PC-3 (cell line): ENCODE measurements around the gene CDH4. TPM values are rescaled to one million over a fixed set of nuclear protein-coding genes. Genes with fewer than 3 reads are reported as not detected.

Experiments used
- ATAC-seq: fragments of 200-7000 bp; cut with Tn5 transposase; 2 replicates; pipeline ENCODE4 v1.9.1; 2020; ENCODE audit warnings: mild to moderate bottlenecking, moderate library complexity
- BruUV-seq: library from RNA; stranded (reverse); fragments of 400-500 nt; replicated peaks from 2 replicates; lab custom pipeline; 2021; lab: Mats Ljungman, UMichigan
- CTCF ChIA-PET: fragments of 300-600 bp; sonication (Branson Sonifier 250); formaldehyde crosslinking; loops from one replicate; lab custom pipeline; 2022; ENCODE audit warnings: antibody characterized with exemption; lab: Charles Lee
- POLR2A ChIA-PET: fragments of 300-600 bp; sonication (Branson Sonifier 250); formaldehyde crosslinking; loops from one replicate; lab custom pipeline; 2022; ENCODE audit warnings: antibody characterized with exemption; ENCODE audit not compliant: unreplicated experiment; lab: Charles Lee
- DNase-seq: peaks from one replicate; pipeline ENCODE4 v3.0.0-alpha.2; 2015
- H2AFZ ChIP-seq: fragments of 300-600 bp; sonication (generic); 2 replicates; pipeline ENCODE4 v1.6.0; 2016; ENCODE audit warnings: antibody characterized with exemption, low read length
- H3F3A ChIP-seq: fragments of 300-600 bp; sonication (generic); one replicate; pipeline ENCODE4 v1.6.0; 2017; ENCODE audit warnings: antibody characterized with exemption, low read length, control low read depth, mild to moderate bottlenecking; ENCODE audit not compliant: unreplicated experiment
- H3K27ac ChIP-seq: fragments of 300-600 bp; sonication (generic); 2 replicates; pipeline ENCODE4 v1.5.1; 2016; ENCODE audit warnings: mild to moderate bottlenecking, low read length
- H3K27me3 ChIP-seq: fragments of 300-600 bp; sonication (generic); 2 replicates; pipeline ENCODE4 v1.6.1; 2016; ENCODE audit warnings: low read length, mixed read lengths
- H3K36me3 ChIP-seq: fragments of 300-600 bp; sonication (generic); 2 replicates; pipeline ENCODE4 v1.6.1; 2016; ENCODE audit warnings: low read depth, mixed run types, low read length, mixed read lengths
- H3K4me1 ChIP-seq: fragments of 300-600 bp; sonication (generic); 2 replicates; pipeline ENCODE4 v1.5.1; 2016; ENCODE audit warnings: low read length; ENCODE audit not compliant: insufficient read depth
- H3K4me2 ChIP-seq: fragments of 300-600 bp; sonication (generic); 2 replicates; pipeline ENCODE4 v1.6.0; 2016; ENCODE audit warnings: low read length
- H3K4me3 ChIP-seq: fragments of 300-600 bp; sonication (generic); 2 replicates; pipeline ENCODE4 v1.5.1; 2016; ENCODE audit warnings: mild to moderate bottlenecking, low read length, mixed read lengths
- H3K79me2 ChIP-seq: fragments of 300-600 bp; sonication (generic); 2 replicates; pipeline ENCODE4 v1.6.1; 2017; ENCODE audit warnings: low read length, mixed read lengths
- H3K9ac ChIP-seq: fragments of 300-600 bp; sonication (generic); 2 replicates; pipeline ENCODE4 v1.6.0; 2016; ENCODE audit warnings: mild to moderate bottlenecking, low read length
- H3K9me2 ChIP-seq: fragments of 300-600 bp; sonication (generic); replicated peaks from 2 replicates; pipeline ENCODE4 v1.6.1; 2016; ENCODE audit warnings: mixed run types, low read length, mixed read lengths
- H3K9me3 ChIP-seq: fragments of 300-600 bp; sonication (generic); 2 replicates; pipeline ENCODE4 v1.6.1; 2016; ENCODE audit warnings: low read length, mixed read lengths
- H4K20me1 ChIP-seq: fragments of 300-600 bp; sonication (generic); 2 replicates; pipeline ENCODE4 v1.6.1; 2016; ENCODE audit warnings: low read length, mixed read lengths
- CTCF ChIP-seq: fragments of 300-600 bp; sonication (generic); conservative IDR thresholded peaks from 2 replicates; pipeline ENCODE4 v1.5.1; 2017; ENCODE audit warnings: antibody characterized with exemption, low read depth, mild to moderate bottlenecking, low read length
- EZH2 ChIP-seq: fragments of 300-600 bp; sonication (generic); IDR thresholded peaks from one replicate; pipeline ENCODE4 v1.6.1; 2017; ENCODE audit warnings: antibody characterized with exemption, mild to moderate bottlenecking, low read length; ENCODE audit not compliant: unreplicated experiment
- EZH2phosphoT487 ChIP-seq: fragments of 300-600 bp; sonication (generic); IDR thresholded peaks from 2 replicates; pipeline ENCODE4 v1.6.1; 2018; ENCODE audit warnings: mild to moderate bottlenecking, antibody characterized with exemption, low read length, borderline replicate concordance
- intact Hi-C: fragments of 100-400 bp; cut with micrococcal nuclease; formaldehyde crosslinking; loops from 2 replicates; pipeline ENCODE4 v1.9.0; 2023
- total RNA-seq: library from RNA; depleted of rRNA; stranded (reverse); fragments of >200 nt; gene quantifications from 2 replicates; pipeline ENCODE4 v1.2.3, GENCODE V29; 2014

The CDH4 gene
- total RNA-seq, 1 experiment from 2014 or later = not detected

- H2AFZ ChIP-seq = no peak overlapping the region
- no peaks in the 10 kb centered on the region for H3K4me1 ChIP-seq
- H3K4me3 ChIP-seq = no peak overlapping the region
- H3K9ac ChIP-seq = no peak overlapping the region
- DNase-seq (no peak), ATAC-seq (no peak)
- ChIA-PET POLR2A (no interaction called here), CTCF (no interaction called here)
- no peaks in the 10 kb centered on the region for H3K36me3 ChIP-seq
- no peaks in the 10 kb centered on the region for H3K79me2 ChIP-seq
- TF ChIP-seq EZH2phosphoT487 = no peak
- no peak for TF ChIP-seq EZH2
- no peak for TF ChIP-seq CTCF
- H3K4me2 ChIP-seq = no peak overlapping the region
- intact Hi-C loops = no loop called here
- H4K20me1 ChIP-seq = no peaks in the 10 kb centered on the region
- BruUV-seq = no TSS peak
- H3K27ac ChIP-seq = no peak overlapping the region
- no peaks in the 10 kb centered on the region for H3F3A ChIP-seq
- no peaks in the 10 kb centered on the region for H3K9me2 ChIP-seq
- H3K9me3 ChIP-seq = no peaks in the 10 kb centered on the region
- peaks cover 75% of the 10 kb centered on the region for H3K27me3 ChIP-seq
Observed at GRCh38 chr20:61659246-61659993, 407.4 kb downstream of the CDH4 start.

- Histone ChIP-seq H3F3A (no peaks in the 10 kb centered on the region), H3K4me3 (no peak overlapping the region), H3K36me3 (no peaks in the 10 kb centered on the region), H2AFZ (no peak overlapping the region), H3K79me2 (no peaks in the 10 kb centered on the region), H3K9me3 (no peaks in the 10 kb centered on the region), H3K4me1 (no peaks in the 10 kb centered on the region), H3K4me2 (no peak overlapping the region), H4K20me1 (no peaks in the 10 kb centered on the region), H3K9me2 (no peaks in the 10 kb centered on the region), H3K9ac (no peak overlapping the region), H3K27me3 (peaks cover 77% of the 10 kb centered on the region), H3K27ac (no peak overlapping the region)
- TF ChIP-seq EZH2phosphoT487 = no peak
- no peak for TF ChIP-seq CTCF
- no peak for TF ChIP-seq EZH2
- no peak for ATAC-seq
- intact Hi-C loops = no loop called here
- no TSS peak for BruUV-seq
- DNase-seq = no peak
- ChIA-PET CTCF (no interaction called here), POLR2A (no interaction called here)
Observed at GRCh38 chr20:61659994-61660346, 407.9 kb downstream of the CDH4 start.

- Histone ChIP-seq H3K9me2 (no peaks in the 10 kb centered on the region), H3K9ac (no peak overlapping the region), H4K20me1 (no peaks in the 10 kb centered on the region), H2AFZ (no peak overlapping the region), H3K9me3 (no peaks in the 10 kb centered on the region), H3K79me2 (no peaks in the 10 kb centered on the region), H3K36me3 (no peaks in the 10 kb centered on the region), H3K27ac (no peak overlapping the region), H3K4me2 (no peak overlapping the region), H3K27me3 (peaks cover 83% of the 10 kb centered on the region), H3K4me1 (no peaks in the 10 kb centered on the region), H3K4me3 (no peak overlapping the region), H3F3A (no peaks in the 10 kb centered on the region)
- ChIA-PET POLR2A (no interaction called here), CTCF (no interaction called here)
- intact Hi-C loops = no loop called here
- DNase-seq (no peak), ATAC-seq (no peak)
- no TSS peak for BruUV-seq
- TF ChIP-seq EZH2phosphoT487 = no peak
- TF ChIP-seq EZH2 = no peak
- no peak for TF ChIP-seq CTCF
Observed at GRCh38 chr20:61660559-61660958, 408.5 kb downstream of the CDH4 start.
